AG09309 (cell line): ENCODE results near the gene RADX.
"Not testable (repeated sequence)": the region's sequence is repeated elsewhere in the genome, so short reads cannot be mapped to it uniquely, and the experiment has no call there.

Experiments used
- DNase-seq: peaks from one replicate; pipeline ENCODE4 v3.0.0-alpha.2; 2010; ENCODE audit warnings: low read depth
- H3K4me3 ChIP-seq: 2 replicates; pipeline ENCODE4 v1.5.1; 2011; ENCODE audit warnings: mild to moderate bottlenecking, low read depth, low read length, moderate library complexity; ENCODE audit not compliant: control insufficient read depth
- TF ChIP-seq, protein P1 (sequence below): IDR thresholded peaks from 2 replicates; pipeline ENCODE4 v1.5.1; 2011; ENCODE audit warnings: mild to moderate bottlenecking, low read depth, low read length, inconsistent platforms; ENCODE audit not compliant: insufficient read depth, control insufficient read depth; ENCODE audit errors: missing control alignments

The RADX gene

DNA sequence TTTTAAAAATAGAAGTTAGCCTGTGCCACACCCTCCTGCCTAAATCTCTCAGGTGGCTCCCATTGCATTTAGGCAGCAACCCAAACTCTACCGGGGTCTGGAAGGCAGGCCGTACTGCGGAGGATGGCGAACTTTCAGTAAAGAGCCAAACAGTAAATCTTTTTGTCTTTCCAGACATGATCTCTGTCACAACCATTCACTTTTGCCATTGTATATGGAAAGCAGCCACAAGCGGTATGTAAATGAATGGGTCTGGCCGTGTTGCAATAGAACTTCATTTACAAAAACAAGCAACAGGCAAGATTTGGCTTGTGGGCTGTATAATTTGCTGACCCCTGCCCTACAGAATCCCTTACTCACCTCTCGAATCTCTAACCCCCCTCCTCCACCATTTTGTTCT, 3.3 kb downstream of the RADX start:
- TF ChIP-seq, protein P1, sequence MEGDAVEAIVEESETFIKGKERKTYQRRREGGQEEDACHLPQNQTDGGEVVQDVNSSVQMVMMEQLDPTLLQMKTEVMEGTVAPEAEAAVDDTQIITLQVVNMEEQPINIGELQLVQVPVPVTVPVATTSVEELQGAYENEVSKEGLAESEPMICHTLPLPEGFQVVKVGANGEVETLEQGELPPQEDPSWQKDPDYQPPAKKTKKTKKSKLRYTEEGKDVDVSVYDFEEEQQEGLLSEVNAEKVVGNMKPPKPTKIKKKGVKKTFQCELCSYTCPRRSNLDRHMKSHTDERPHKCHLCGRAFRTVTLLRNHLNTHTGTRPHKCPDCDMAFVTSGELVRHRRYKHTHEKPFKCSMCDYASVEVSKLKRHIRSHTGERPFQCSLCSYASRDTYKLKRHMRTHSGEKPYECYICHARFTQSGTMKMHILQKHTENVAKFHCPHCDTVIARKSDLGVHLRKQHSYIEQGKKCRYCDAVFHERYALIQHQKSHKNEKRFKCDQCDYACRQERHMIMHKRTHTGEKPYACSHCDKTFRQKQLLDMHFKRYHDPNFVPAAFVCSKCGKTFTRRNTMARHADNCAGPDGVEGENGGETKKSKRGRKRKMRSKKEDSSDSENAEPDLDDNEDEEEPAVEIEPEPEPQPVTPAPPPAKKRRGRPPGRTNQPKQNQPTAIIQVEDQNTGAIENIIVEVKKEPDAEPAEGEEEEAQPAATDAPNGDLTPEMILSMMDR, result no peak
- no peak for DNase-seq
- no peak overlapping the region for H3K4me3 ChIP-seq

DNA sequence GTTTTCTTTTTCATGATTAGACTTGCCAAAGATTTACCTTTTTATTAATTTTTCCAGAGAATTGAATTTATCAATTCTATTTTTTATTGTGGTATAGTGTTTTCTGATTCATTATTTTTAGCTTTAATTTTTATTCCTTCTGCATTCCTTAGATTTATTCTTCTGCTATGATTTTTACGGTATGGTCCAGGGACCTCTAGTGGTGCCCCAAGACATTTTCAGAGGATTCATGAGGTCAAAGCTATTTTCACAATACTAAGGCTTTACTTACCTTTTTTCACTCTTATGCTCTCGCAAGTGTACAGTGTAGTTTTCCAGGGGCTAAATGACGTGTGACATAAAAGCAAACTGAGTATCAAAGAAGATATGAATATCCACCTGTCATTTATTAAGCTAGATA, 8.0 kb downstream of the RADX start:
- no peak overlapping the region for H3K4me3 ChIP-seq
- TF ChIP-seq, protein P1, result peak; percentile 48
- DNase-seq, result no peak

DNA sequence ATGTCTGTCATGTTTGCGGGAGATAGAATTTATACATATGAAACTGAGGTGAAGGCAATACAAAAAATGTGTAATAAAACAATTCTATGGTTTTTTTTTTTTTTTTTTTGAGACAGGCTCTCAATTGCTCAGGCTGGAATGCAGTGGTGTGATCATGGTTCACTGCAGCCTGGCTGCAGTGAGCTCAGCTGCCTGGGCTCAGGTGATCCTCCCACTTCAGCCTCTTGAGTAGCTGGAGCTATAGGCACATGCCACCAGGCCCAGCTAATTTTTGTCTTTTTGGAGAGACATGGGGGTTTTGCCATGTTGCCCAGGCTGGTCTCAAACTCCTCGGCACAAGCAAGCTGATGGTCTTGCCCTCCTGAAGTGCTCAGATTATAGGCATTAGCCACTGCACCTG, 10.1 kb downstream of the RADX start:
- DNase-seq, result no peak
- TF ChIP-seq, protein P1, result no peak
- no peak overlapping the region for H3K4me3 ChIP-seq

DNA sequence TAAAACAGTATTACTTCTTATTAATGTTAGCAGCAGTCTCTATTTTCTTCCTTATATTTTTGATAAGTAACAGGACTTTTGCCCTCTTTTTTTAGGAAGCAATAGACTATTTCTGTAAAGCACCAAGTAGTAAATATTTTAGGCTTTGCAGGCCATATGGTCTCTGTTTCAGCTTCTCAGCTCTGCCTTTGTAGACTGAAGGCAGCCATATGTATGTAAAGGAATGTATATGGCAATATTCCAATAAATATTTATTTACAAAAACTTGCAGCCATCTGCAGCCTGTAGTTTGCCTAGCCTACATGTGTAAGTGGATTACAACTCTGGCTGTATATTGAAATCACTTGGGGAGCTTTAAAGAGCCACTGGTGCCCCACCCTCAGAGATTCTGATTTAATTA, 15.0 kb downstream of the RADX start:
- DNase-seq, result no peak
- TF ChIP-seq, protein P1, result no peak
- H3K4me3 ChIP-seq, result no peak overlapping the region

DNA sequence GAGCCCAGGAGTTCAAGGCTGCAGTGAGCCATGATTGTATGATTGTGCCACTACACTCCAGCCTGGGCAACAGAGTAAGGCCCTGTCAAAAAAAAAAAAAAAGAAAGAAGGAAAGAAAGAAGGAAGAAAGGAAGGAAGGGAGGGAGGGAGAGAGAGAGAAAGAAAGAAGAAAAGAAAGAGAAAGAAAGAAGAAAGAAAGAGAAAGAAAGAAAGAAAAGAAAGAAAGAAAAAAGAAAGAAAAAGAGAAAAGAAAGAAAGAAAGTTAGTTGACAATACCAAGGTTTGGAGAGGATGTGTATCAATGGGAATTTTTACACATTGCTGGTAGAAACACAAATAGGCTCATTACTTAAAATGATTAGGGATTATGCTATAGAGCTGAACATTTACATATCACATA, 19.8 kb downstream of the RADX start:
- TF ChIP-seq, protein P1, result no peak
- DNase-seq, result no peak
- H3K4me3 ChIP-seq, result no peak overlapping the region

DNA sequence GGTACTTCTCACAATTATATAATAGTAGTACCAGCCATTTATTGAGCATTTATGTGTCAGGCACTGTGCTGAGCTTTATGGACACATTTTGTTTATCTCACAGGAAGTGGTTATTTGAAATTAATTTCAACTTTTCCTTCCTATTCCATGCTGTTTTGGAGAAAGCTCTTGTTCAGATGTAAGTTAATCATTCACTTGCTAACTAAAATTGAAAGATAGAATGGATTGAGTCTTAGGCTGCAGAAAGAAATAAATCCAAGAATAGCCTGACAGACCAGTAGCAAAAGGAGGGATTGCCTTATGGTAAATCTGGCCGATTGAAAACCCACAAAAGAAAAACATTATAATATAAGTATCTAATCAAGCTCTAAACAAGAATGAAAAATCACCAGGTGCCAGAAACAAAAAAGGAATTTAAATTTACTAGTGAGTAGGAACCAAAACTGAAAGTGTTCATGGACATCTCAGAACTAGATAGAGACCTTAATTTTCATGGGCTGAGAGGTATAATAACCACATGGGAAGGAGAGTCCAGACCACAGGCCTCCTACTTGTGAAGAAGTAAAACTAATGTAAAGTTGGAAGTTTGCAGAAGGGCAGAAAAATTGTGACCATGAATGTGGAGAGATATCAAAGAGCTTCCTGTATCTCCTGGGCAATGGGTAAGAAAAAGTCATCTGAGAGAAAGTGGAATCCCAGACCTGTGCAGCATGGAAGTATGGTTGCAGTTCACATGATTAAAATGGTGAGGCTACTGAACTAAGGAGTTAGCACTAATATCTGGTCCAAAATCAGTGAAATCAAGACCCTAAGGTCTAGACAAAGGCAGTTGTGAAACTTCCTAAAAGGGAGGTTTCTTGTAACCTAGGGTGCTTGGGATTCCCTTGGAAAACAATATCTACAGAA, 38.0 kb downstream of the RADX start:
- no peak for DNase-seq
- H3K4me3 ChIP-seq, result no peak overlapping the region
- TF ChIP-seq, protein P1, result no peak

DNA sequence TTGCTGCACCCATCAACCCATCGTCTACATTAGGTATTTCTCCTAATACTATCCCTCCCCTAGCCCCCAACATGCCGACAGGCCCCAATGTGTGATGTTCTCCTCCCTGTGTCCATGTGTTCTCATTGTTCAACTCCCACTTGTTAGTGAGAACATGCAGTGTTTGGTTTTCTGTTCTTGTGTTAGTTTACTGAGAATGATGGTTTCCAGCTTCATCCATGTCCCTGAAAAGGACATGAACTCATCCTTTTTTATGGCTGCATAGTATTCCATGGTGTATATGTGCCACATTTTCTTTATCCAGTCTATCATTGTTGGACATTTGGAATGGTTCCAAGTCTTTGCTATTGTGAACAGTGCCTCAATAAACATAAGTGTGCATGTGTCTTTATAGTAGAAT, 41.8 kb downstream of the RADX start:
- DNase-seq, H3K4me3 ChIP-seq: not testable (repeated sequence)
